ENCODE measurements around the gene THRB. TPM values are rescaled to one million over a fixed set of nuclear protein-coding genes. Genes with fewer than 3 reads are reported as not detected.
A peak's percentile ranks its signal among the peaks of the same experiment; 100 is the strongest.

The THRB gene
- total and polyA plus RNA-seq, 9 of the 15 experiments (the other 6 are each of a cell fraction or from before 2014, with no cell fraction given), result 1.7 to 14.9 (median 6.9) TPM

DNA sequence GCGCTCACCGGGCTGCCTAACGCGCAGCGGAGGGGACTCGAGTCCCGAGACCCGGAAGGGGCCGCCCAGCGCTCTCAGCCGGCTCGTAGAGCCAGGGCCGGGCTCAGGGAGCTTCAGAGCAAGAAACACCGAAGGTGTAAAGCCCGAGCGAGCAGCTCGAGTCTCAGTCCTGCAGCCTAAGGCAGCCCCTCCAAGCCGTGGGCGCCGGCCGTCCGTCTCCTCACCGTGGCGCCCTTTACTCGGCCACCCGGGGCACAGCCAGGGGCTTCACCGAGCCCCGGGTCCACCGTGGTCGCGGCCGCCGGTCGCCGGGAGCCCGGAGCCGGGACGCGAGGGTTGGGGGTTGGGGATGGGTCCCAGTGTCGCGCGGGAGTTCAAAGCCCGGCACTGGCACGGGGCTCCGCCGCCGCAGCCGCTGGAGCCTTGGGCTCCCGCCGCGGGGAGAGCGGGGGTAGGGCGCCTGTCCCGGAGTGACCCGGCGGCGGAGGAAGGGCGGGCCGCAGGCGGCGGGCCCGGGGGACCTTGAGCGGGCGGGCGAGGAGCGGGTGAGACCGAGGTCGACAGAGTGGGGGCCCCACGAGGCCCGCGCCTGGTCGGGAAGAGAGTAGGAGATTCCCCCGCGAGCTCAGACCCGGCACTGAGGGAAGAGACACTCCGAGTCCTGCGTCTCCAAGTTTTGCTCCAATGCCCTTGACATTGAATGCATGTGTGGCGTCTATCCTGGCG is 26.9 kb upstream of the THRB start (continued):
- TF ChIP-seq GTF2F1 (IDR thresholded peaks at IDR 0.05; ENCODE audit: low read depth, low read length) (no peak), PHB (CRISPR knock-in tag; IDR thresholded peaks at IDR 0.05) (no peak), FIP1L1 (IDR thresholded peaks at IDR 0.05; ENCODE audit: low read depth, low read length, poor library complexity, severe bottlenecking) (peak; percentile 41), HNRNPLL (IDR thresholded peaks at IDR 0.05; ENCODE audit: low read depth, low read length, poor library complexity, severe bottlenecking) (no peak), NONO (IDR thresholded peaks at IDR 0.05; ENCODE audit: low read depth in 2 of 2, low read length in 1 of 2) (peak; percentile 70 to 83; a peak in 2 of 4 replicates), HNRNPK (IDR thresholded peaks at IDR 0.05; ENCODE audit: low read depth, low read length, poor library complexity, severe bottlenecking) (no peak), SPI1 (IDR thresholded peaks at IDR 0.05; ENCODE audit: borderline replicate concordance, low read depth, low read length) (no peak), PKNOX1 (IDR thresholded peaks at IDR 0.05) (no peak), SMAD2 (IDR thresholded peaks at IDR 0.05; ENCODE audit: low read depth, low read length) (no peak), FOS (IDR thresholded peaks at IDR 0.05; ENCODE audit: extremely low read depth, insufficient read length) (no peak), TAF7 (tag; IDR thresholded peaks at IDR 0.05) (no peak), SFPQ (IDR thresholded peaks at IDR 0.05; ENCODE audit: low read depth, low read length) (no peak), SMC3 (conservative IDR thresholded peaks at IDR 0.05; ENCODE audit: insufficient read depth, low read depth, low read length) (no peak), OTX1 (CRISPR knock-in tag; IDR thresholded peaks at IDR 0.05) (no peak), NCOA6 (IDR thresholded peaks at IDR 0.05) (peak; percentile 55), ZBTB34 (CRISPR knock-in tag; IDR thresholded peaks at IDR 0.05) (no peak)
- TF ChIP-seq, protein P1, sequence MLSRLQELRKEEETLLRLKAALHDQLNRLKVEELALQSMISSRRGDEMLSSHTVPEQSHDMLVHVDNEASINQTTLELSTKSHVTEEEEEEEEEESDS (CRISPR knock-in tag; IDR thresholded peaks at IDR 0.05), result no peak
- TF ChIP-seq, protein P2, sequence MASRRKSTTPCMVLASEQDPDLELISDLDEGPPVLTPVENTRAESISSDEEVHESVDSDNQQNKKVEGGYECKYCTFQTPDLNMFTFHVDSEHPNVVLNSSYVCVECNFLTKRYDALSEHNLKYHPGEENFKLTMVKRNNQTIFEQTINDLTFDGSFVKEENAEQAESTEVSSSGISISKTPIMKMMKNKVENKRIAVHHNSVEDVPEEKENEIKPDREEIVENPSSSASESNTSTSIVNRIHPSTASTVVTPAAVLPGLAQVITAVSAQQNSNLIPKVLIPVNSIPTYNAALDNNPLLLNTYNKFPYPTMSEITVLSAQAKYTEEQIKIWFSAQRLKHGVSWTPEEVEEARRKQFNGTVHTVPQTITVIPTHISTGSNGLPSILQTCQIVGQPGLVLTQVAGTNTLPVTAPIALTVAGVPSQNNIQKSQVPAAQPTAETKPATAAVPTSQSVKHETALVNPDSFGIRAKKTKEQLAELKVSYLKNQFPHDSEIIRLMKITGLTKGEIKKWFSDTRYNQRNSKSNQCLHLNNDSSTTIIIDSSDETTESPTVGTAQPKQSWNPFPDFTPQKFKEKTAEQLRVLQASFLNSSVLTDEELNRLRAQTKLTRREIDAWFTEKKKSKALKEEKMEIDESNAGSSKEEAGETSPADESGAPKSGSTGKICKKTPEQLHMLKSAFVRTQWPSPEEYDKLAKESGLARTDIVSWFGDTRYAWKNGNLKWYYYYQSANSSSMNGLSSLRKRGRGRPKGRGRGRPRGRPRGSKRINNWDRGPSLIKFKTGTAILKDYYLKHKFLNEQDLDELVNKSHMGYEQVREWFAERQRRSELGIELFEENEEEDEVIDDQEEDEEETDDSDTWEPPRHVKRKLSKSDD (conservative IDR thresholded peaks at IDR 0.05; ENCODE audit: low read length), result no peak

Measured in K562 (cell line).